Urinary bladder (tissue), 4 donors: ENCODE data around the gene SPATA3. TPM values are rescaled to one million over a fixed set of nuclear protein-coding genes. Genes with fewer than 3 reads are reported as not detected.

Source experiments
- DNase-seq: peaks from one replicate; pipeline ENCODE4 v3.0.0-alpha.2; 2015; ENCODE audit errors: extremely low spot score
- H3K27ac ChIP-seq: one replicate; pipeline ENCODE4 v1.5.1; 2013; ENCODE audit warnings: low read depth, mild to moderate bottlenecking, moderate library complexity
- H3K36me3 ChIP-seq: one replicate; pipeline ENCODE4 v1.6.1; 2013; ENCODE audit warnings: mild to moderate bottlenecking, moderate library complexity; ENCODE audit not compliant: insufficient read depth
- H3K4me1 ChIP-seq: one replicate; pipeline ENCODE4 v1.6.1; 2013; ENCODE audit warnings: mild to moderate bottlenecking, moderate library complexity; ENCODE audit not compliant: insufficient read depth
- H3K4me3 ChIP-seq: one replicate; pipeline ENCODE4 v1.5.1; 2013; ENCODE audit warnings: low read depth, low read length
- WGBS: extraction: QIAGEN DNeasy Blood & Tissue Kit; methylation state at CpG from one replicate; pipeline ENCODE4 v1.1.7; 2013; 5-methylcytosine and 5-hydroxymethylcytosine counted together
- polyA plus RNA-seq: library from polyadenylated mRNA; stranded (reverse); fragments of 200-250 nt; gene quantifications from one replicate; pipeline ENCODE4 v1.2.3, GENCODE V29; 2013
- total RNA-seq: library from RNA; depleted of rRNA; stranded (reverse); fragments of >200 nt; gene quantifications from one replicate; pipeline ENCODE4 v1.2.3, GENCODE V29; 2014
- donor health status: healthy with polysubstance abuse.
- donor health status: healthy.

The SPATA3 gene
- total and polyA plus RNA-seq, 2 donors = not detected

DNA sequence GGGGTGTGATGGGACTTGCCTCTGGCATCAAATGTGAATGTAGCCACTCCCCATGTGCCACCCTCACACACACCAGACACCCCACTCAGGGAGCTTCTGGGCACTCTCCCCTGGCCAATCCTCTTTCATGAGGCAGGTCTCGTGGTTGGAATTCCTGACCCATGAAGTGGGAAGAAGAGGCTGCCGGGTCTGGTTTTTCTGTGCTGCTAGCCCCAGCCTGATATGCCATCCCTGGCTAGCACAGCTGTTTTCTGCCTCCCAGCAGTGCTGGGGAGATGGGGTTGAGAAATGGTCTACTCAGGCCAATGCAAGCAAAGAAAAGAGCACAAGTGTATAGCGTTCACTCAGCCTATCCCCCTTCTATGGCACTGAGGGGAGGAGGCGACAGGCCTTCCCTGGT, 40.2 kb downstream of the SPATA3 start:
- Histone ChIP-seq H3K27ac (no peak overlapping the region), H3K4me1 (peaks cover 2% of the 10 kb centered on the region), H3K4me3 (no peak overlapping the region), H3K36me3 (no peaks in the 10 kb centered on the region)
- 66% methylated on average over 4 of the region's 4 CpGs for WGBS
- DNase-seq = no peak

GRCh38 chr2:231036578-231037106, 40.7 kb downstream of the SPATA3 start:
- Histone ChIP-seq H3K36me3 (no peaks in the 10 kb centered on the region), H3K4me1 (peaks cover 2% of the 10 kb centered on the region)
- 57% methylated on average over 12 of the region's 12 CpGs for WGBS

DNA sequence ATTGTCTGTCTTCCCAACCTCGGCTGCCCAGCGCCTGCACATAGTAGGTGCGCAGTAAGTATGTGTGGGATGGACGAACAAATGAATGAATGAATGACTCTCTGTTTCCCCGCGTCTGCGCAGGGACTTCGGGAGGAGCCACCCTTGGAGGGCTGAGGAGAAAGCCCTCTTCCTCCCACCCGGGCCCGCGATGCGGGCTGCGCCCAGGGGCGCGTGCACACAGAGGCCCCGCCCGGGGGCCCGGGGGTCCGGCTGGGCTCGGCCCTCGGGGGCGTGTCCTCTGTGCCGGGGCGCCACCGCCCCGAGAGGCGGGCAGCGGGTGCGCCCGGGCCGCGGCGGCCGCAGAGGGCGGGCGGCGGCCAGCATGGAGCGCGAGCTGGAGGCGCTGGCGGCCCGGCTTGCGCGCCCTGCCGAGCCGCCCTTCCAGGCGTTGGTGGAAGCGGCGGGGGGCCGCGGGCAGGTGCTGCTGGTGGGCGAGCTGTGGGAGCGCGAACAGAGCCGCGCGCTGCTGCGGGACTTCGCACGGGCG, 41.3 kb downstream of the SPATA3 start, which contains the start of gene C2orf72:
Gene C2orf72 (plus strand): TSS at position 322 of the 529 bp plus-strand sequence. CDS start 43 bp downstream, at position 365.
- H3K4me3 ChIP-seq = peak within 1 kb of the TSS; percentile 65
- H3K27ac ChIP-seq = no peak within 1 kb of the TSS
- H3K36me3 ChIP-seq = no peaks in the 10 kb centered on the region
- 1% methylated on average over 61 of the region's 61 CpGs for WGBS
- DNase-seq = no peak
- peaks cover 2% of the 10 kb centered on the region for H3K4me1 ChIP-seq

More at GRCh38 chr2:231036578-231037106, 40.7 kb downstream of the SPATA3 start:
- no peak overlapping the region for H3K4me3 ChIP-seq
- no peak for DNase-seq
- H3K27ac ChIP-seq = no peak overlapping the region

DNA sequence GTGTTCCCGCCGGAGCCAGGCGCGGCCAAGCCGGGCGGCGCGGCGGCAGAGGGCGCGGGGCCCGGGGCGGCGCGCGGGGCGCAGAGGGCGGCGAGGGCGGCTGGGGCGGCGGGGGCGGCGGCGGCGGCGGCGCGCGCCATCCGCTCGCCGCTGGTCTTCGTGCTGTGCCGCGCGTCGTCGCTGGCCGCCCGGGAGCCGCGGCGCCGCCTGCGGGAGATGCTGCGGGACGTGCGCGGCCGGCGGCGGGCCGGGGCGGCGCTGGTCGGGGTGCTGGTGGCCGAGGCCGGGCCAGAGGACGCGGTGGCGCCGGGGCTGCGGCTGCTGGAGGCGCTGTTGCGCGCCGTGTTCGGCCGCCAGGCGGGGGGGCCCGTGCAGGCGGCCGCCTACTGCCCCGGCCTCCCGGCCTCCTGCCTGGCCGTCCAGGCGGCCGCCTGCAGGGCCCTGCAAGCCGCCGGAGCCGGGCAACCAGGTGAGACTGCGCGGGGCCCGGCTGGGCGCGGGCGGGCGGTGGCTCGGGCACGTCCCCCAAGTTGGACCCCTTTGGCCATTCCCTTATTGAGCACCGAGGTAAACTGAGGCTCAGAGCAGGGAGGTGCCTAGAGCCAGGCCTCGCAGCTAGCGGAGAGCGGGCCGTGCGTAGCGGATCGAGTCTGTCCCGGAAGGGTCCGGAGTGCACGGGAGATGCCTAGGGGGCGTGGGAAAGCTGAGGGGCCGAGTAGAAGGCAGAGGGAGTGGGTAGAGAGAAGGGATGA, 42.0 kb downstream of the SPATA3 start:
- DNase-seq = no peak
- no peak overlapping the region for H3K27ac ChIP-seq
- peak overlapping the region; percentile 65 for H3K4me3 ChIP-seq
- peaks cover 2% of the 10 kb centered on the region for H3K4me1 ChIP-seq
- 1% methylated on average over 103 of the region's 104 CpGs for WGBS
- H3K36me3 ChIP-seq = no peaks in the 10 kb centered on the region

DNA sequence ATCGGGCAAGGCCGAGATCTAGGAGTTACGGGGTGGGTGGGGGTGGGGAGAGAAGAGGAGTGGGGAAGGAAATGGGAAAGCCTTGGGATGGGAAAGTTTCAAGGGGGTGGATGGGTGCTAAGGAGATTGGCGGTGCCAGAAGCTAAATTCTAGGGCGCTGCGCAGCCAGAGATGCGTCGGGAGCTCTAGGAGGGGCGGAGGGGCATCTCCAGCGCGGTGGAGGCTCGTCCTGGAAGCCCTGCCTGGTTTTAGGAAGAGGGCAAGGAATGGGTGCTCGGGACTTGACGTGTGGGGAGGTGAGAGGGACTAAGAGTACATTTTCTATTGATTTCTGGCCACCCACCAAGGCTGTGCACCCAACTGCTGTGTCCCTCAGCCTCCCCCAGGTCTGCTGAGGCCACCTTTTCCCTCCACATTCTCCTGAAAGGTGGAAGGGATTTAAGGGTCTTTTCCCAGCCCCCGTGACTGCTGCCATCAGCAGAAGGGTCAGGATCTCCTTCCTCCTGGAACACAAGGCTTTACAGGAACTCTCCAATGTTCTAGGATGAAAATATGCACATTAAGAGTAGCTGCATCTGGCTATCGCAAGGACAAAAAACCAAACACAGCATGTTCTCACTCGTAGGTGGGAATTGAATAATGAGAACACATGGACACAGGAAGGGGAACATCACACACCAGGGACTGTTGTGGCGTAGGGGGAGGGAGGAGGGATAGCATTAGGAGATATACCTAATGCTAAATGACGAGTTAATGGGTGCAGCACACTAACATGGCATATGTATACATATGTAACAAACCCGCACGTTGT, 42.8 kb downstream of the SPATA3 start:
- DNase-seq = no peak
- Histone ChIP-seq H3K27ac (no peak overlapping the region), H3K4me1 (peaks cover 2% of the 10 kb centered on the region), H3K4me3 (peak overlapping the region; percentile 65), H3K36me3 (no peaks in the 10 kb centered on the region)
- 22% methylated on average over 21 of the region's 21 CpGs for WGBS

- H3K4me1 ChIP-seq = peaks cover 2% of the 10 kb centered on the region
- 83% methylated on average over 6 of the region's 6 CpGs for whole genome bisulfite sequencing
- H3K36me3 ChIP-seq = no peaks in the 10 kb centered on the region
- H3K4me3 ChIP-seq = no peak overlapping the region
- DNase-seq = no peak
- no peak overlapping the region for H3K27ac ChIP-seq
These were observed 43.4 kb downstream of the SPATA3 start for GRCh38 chr2:231039294-231039664.

DNA sequence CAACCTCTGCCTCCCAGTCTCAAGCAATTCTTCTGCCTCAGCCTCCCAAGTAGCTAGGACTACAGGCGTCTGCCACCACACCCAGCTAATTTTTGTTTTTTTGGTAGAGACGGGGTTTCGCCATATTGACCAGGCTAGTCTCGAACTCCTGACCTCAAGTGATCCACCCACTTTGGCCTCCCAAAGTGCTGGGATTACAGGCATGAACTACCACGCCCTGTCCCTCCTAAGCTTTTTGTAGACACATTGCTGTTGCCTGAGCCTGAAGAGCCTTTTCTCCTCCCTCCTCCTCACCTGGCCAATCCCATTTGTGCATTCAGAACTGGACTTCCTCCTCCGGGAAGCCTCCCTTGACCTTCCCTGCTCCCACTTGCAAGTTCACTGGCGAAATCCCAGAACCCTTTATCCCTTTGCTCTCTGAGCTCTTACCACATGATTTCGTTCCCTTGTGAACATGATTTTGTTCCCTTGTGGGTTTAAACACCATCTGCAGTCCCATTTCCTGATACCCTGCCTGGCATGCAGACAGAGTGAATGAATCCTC, 44.0 kb downstream of the SPATA3 start:
- Histone ChIP-seq H3K4me1 (peaks cover 2% of the 10 kb centered on the region), H3K27ac (no peak overlapping the region), H3K4me3 (no peak overlapping the region), H3K36me3 (no peaks in the 10 kb centered on the region)
- WGBS = 78% methylated on average over 8 of the region's 8 CpGs
- DNase-seq = no peak

DNA sequence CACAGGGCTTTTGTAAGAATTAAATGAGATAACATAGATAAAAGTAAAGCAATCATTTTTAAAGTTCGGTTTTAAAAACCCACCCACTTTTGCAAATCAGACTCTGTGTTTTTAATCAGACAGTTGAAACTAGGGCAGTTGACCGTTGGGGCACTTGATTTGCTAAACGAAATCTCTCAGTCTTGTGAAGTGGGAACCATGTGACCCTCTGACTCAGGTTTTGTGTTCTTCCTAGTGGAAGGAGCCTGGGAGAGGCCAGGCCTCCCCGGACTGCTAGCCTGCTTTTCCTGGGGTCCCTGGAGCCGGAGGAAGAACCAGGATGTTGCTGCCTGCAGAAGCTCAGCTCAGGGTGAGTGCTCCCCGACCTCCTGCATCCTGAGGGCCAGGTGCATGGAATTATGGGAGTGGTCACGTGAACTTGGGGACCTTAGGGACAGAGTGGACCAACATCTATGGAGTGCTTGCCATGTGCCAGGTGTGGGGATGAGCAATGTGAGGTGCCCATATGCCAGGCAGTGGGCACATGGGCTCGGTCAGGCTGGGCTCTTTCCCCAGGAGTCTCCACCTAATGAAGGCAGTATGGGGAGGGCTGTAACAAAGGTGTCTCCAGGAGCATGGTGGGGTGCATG, 45.3 kb downstream of the SPATA3 start:
- no peak overlapping the region for H3K4me3 ChIP-seq
- WGBS = 60% methylated on average over 8 of the region's 8 CpGs
- DNase-seq = no peak
- H3K27ac ChIP-seq = no peak overlapping the region
- H3K4me1 ChIP-seq = peaks cover 2% of the 10 kb centered on the region
- no peaks in the 10 kb centered on the region for H3K36me3 ChIP-seq

DNA sequence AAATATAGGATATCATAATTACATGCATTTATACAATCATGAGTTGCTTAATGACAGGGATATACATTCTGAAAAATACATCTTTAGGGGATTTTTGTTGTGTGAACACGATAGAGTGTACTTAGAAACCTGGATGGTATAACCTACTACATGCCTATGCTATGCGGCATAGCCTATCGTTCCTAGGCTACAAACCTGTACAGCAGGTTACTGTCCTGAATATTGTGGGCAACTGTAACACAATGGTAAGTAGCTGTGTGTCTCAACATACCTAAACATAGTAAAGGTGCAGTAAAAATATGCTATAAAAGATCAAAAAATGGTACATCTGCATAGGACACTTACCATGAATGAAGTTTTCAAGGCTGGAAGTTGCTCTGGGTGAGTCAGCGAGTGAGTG, 47.9 kb downstream of the SPATA3 start:
- WGBS = 92% methylated on average over 4 of the region's 4 CpGs
- no peak overlapping the region for H3K27ac ChIP-seq
- no peaks in the 10 kb centered on the region for H3K4me1 ChIP-seq
- no peaks in the 10 kb centered on the region for H3K36me3 ChIP-seq
- DNase-seq = no peak
- H3K4me3 ChIP-seq = no peak overlapping the region

DNA sequence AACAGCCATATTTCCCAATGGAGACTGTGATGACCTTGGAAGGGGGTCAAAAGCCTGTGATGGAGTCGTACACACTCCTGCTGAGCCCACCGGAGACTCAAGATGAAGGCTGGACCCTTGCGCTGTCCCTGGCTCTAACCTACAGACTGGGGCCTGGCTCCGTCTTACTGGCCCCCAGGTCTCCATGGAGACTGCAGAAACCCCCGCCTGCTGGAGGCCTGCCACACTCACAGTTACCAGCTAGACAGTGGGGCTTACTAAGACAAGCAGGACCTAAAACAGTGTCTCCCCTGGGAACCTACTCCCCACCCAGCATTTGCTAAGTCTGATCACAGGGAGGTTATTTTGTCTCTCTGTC, 51.0 kb downstream of the SPATA3 start:
- 77% methylated on average over 5 of the region's 5 CpGs for WGBS
- Histone ChIP-seq H3K4me3 (no peak overlapping the region), H3K27ac (no peak overlapping the region), H3K36me3 (no peaks in the 10 kb centered on the region), H3K4me1 (no peaks in the 10 kb centered on the region)
- DNase-seq = no peak

GRCh38 chr2:231047274-231047922, 51.5 kb downstream of the SPATA3 start:
- WGBS = 74% methylated on average over 8 of the region's 8 CpGs
- DNase-seq = no peak
- Histone ChIP-seq H3K27ac (no peak overlapping the region), H3K4me1 (no peaks in the 10 kb centered on the region), H3K36me3 (no peaks in the 10 kb centered on the region), H3K4me3 (no peak overlapping the region)

GRCh38 chr2:231047923-231048915, 52.3 kb downstream of the SPATA3 start:
- Histone ChIP-seq H3K36me3 (no peaks in the 10 kb centered on the region), H3K4me3 (no peak overlapping the region), H3K4me1 (no peaks in the 10 kb centered on the region), H3K27ac (no peak overlapping the region)
- WGBS = 68% methylated on average over 10 of the region's 10 CpGs
- DNase-seq = no peak
